GM12874 (cell line): ENCODE data around the gene OSBPL8.

Experiments
- CTCF ChIP-seq: IDR thresholded peaks from 2 replicates; pipeline ENCODE4 v1.5.1; 2011; ENCODE audit warnings: low read depth, mild to moderate bottlenecking, control low read depth, low read length, moderate library complexity; ENCODE audit not compliant: insufficient read depth

OSBPL8 gene

GRCh38 chr12:76446090-76446489, 113.5 kb downstream of the OSBPL8 start:
- no peak for TF ChIP-seq CTCF

GRCh38 chr12:76445462-76445861, 114.1 kb downstream of the OSBPL8 start:
- no peak for TF ChIP-seq CTCF

- TF ChIP-seq CTCF, result no peak
Observed at GRCh38 chr12:76444408-76444984, 115.1 kb downstream of the OSBPL8 start.

- no peak for TF ChIP-seq CTCF
Observed at GRCh38 chr12:76441016-76441415, 118.6 kb downstream of the OSBPL8 start.

GRCh38 chr12:76432733-76433132, 126.8 kb downstream of the OSBPL8 start:
- no peak for TF ChIP-seq CTCF

- TF ChIP-seq CTCF, result no peak
Observed at GRCh38 chr12:76428117-76428516, 131.5 kb downstream of the OSBPL8 start.

GRCh38 chr12:76426160-76426559, 133.4 kb downstream of the OSBPL8 start:
- TF ChIP-seq CTCF, result no peak
